Measurements from ENCODE around the gene ZNF692. TPM values are rescaled to one million over a fixed set of nuclear protein-coding genes. Genes with fewer than 3 reads are reported as not detected.

Gene ZNF692
- total RNA-seq, 1 experiment from 2014 or later: 40.1 TPM

DNA sequence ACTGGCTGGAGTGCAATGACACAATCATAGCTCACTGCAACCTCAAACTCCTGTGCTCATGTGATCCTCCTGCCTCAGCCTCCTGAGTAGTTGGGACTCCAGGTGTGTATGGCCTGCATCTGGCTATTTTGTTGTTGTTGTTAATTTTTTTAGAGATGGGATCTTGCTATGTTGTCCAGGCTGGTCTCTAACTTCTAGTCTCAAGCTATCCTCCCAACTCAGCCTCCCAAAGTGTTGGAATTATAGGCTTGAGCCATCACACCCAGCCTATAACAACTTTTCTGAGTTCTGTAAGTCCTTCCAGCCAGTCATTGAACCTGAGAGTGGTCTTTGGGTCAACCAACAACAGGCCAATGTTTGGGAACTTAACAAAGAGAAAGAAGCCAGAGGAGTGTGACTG, 36.0 kb upstream of the ZNF692 start:
- no peak overlapping the region for H3K23ac ChIP-seq (ENCODE audit: insufficient read length, low read depth, low read length)

More for the DNA sequence above, 36.0 kb upstream of the ZNF692 start:
- H2BK20ac ChIP-seq (ENCODE audit: low read depth, low read length, poor library complexity, severe bottlenecking): no peak overlapping the region
- no peak overlapping the region for H3K27ac ChIP-seq (ENCODE audit: insufficient read length, low read depth, low read length)
- H2AK5ac ChIP-seq (ENCODE audit: insufficient read length, low read length): no peak overlapping the region
- H3K14ac ChIP-seq (ENCODE audit: insufficient read depth, low read length): no peak overlapping the region
- Mint-ChIP-seq H3K4me1 (peaks cover 13 to 17% of the 10 kb centered on the region in 2 experiments), H3K27me3 (ENCODE audit: low read depth) (peaks cover 13% of the 10 kb centered on the region), H3K27ac (no peak overlapping the region), H3K4me3 (no peak overlapping the region), H3K9me3 (no peaks in the 10 kb centered on the region; a peak in 1 of 5 replicates), H3K36me3 (ENCODE audit: insufficient read depth in 1 of 3, low read depth in 3 of 3) (no peaks in the 10 kb centered on the region; a peak in 1 of 7 replicates)
- peaks cover 12% of the 10 kb centered on the region for H3K4me1 ChIP-seq (ENCODE audit: insufficient read depth, low read length)
- no peak for DNase-seq
- H4K20me1 ChIP-seq (ENCODE audit: control insufficient read depth, insufficient read depth, insufficient read length): no peaks in the 10 kb centered on the region
- no peak overlapping the region for H3K9ac ChIP-seq (ENCODE audit: extremely low read depth, insufficient read length, low read length)
- H4K5ac ChIP-seq (ENCODE audit: insufficient read length, low read depth, low read length): no peak overlapping the region
- no peak overlapping the region for H2AFZ ChIP-seq (ENCODE audit: low read length)
- no peak overlapping the region for H2BK120ac ChIP-seq (ENCODE audit: low read depth, low read length, poor library complexity, severe bottlenecking)
- no peaks in the 10 kb centered on the region for H3K9me3 ChIP-seq (ENCODE audit: control insufficient read depth, low read depth, low read length)
- H3K4ac ChIP-seq (ENCODE audit: low read depth, low read length): no peak overlapping the region
- no peak overlapping the region for H2BK5ac ChIP-seq (ENCODE audit: insufficient read length, low read length)
- no peak overlapping the region for H2BK15ac ChIP-seq (ENCODE audit: low read depth, low read length)
- no peaks in the 10 kb centered on the region for H3K79me2 ChIP-seq (ENCODE audit: insufficient read depth, low read length)
- no peak overlapping the region for H2BK12ac ChIP-seq (ENCODE audit: insufficient read length, low read depth, low read length)
- H3K79me1 ChIP-seq (ENCODE audit: insufficient read depth, low read depth, low read length, poor library complexity, severe bottlenecking): no peaks in the 10 kb centered on the region
- no peak overlapping the region for H3K18ac ChIP-seq (ENCODE audit: insufficient read length, low read depth, low read length)
- no peak overlapping the region for H4K91ac ChIP-seq (ENCODE audit: insufficient read length, low read depth, low read length)
- no peak overlapping the region for H3K4me2 ChIP-seq (ENCODE audit: insufficient read depth, insufficient read length, low read length)
- TF ChIP-seq, protein P1, sequence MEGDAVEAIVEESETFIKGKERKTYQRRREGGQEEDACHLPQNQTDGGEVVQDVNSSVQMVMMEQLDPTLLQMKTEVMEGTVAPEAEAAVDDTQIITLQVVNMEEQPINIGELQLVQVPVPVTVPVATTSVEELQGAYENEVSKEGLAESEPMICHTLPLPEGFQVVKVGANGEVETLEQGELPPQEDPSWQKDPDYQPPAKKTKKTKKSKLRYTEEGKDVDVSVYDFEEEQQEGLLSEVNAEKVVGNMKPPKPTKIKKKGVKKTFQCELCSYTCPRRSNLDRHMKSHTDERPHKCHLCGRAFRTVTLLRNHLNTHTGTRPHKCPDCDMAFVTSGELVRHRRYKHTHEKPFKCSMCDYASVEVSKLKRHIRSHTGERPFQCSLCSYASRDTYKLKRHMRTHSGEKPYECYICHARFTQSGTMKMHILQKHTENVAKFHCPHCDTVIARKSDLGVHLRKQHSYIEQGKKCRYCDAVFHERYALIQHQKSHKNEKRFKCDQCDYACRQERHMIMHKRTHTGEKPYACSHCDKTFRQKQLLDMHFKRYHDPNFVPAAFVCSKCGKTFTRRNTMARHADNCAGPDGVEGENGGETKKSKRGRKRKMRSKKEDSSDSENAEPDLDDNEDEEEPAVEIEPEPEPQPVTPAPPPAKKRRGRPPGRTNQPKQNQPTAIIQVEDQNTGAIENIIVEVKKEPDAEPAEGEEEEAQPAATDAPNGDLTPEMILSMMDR (conservative IDR thresholded peaks at IDR 0.05): no peak
- H3K56ac ChIP-seq (ENCODE audit: insufficient read length, low read depth, low read length): no peak overlapping the region
- H3K27me3 ChIP-seq (ENCODE audit: insufficient read depth, low read length): no peaks in the 10 kb centered on the region
- no peak overlapping the region for H4K8ac ChIP-seq (replicated peaks; ENCODE audit: insufficient read length, low read depth, low read length)
- H3T11ph ChIP-seq (ENCODE audit: low read length): no peak overlapping the region
- no peaks in the 10 kb centered on the region for H3K23me2 ChIP-seq (ENCODE audit: insufficient read length, low read depth, low read length, poor library complexity, severe bottlenecking)

Measured in H9 (cell line).